ENCODE data around the gene CST9. TPM values are rescaled to one million over a fixed set of nuclear protein-coding genes. Genes with fewer than 3 reads are reported as not detected.

CST9 gene
- total RNA-seq, 1 experiment from 2014 or later, result not detected

- H3K36me3 Mint-ChIP-seq (ENCODE audit: insufficient read depth in 1 of 3, low read depth in 3 of 3), result peaks cover 8 to 28% (median 8%) of the 10 kb centered on the region in 3 experiments; a peak in 6 of 7 replicates
- H3K14ac ChIP-seq (ENCODE audit: insufficient read depth, low read length), result no peak overlapping the region
These were observed 51.3 kb downstream of the CST9 start for GRCh38 chr20:23554401-23554800.

More at GRCh38 chr20:23554401-23554800, 51.3 kb downstream of the CST9 start:
- H3T11ph ChIP-seq (ENCODE audit: low read length), result no peak overlapping the region
- no peak overlapping the region for H2BK12ac ChIP-seq (ENCODE audit: insufficient read length, low read depth, low read length)
- H4K8ac ChIP-seq (replicated peaks; ENCODE audit: insufficient read length, low read depth, low read length), result no peak overlapping the region
- H2BK120ac ChIP-seq (ENCODE audit: low read depth, low read length, poor library complexity, severe bottlenecking), result no peak overlapping the region
- no peaks in the 10 kb centered on the region for H3K4me1 ChIP-seq (ENCODE audit: insufficient read depth, low read length)
- no peak overlapping the region for H2BK5ac ChIP-seq (ENCODE audit: insufficient read length, low read length)
- Mint-ChIP-seq H3K4me1 (peaks cover 0 to 5% of the 10 kb centered on the region in 2 experiments; a peak in 3 of 4 replicates), H3K4me3 (no peak overlapping the region), H3K27me3 (ENCODE audit: low read depth) (peaks cover 7% of the 10 kb centered on the region), H3K9me3 (peaks cover 24 to 27% of the 10 kb centered on the region in 2 experiments), H3K27ac (no peak overlapping the region)
- H3K4me2 ChIP-seq (ENCODE audit: insufficient read depth, insufficient read length, low read length), result no peak overlapping the region
- H3K79me1 ChIP-seq (ENCODE audit: insufficient read depth, low read depth, low read length, poor library complexity, severe bottlenecking), result no peaks in the 10 kb centered on the region
- H3K79me2 ChIP-seq (ENCODE audit: insufficient read depth, low read length), result no peaks in the 10 kb centered on the region
- no CpG with 5 or more reads among the region's 1 CpG for whole genome bisulfite sequencing (ENCODE audit: extremely low coverage, insufficient read length, low lambda C conversion rate)
- no peak overlapping the region for H3K18ac ChIP-seq (ENCODE audit: insufficient read length, low read depth, low read length)
- no peaks in the 10 kb centered on the region for H3K27me3 ChIP-seq (ENCODE audit: insufficient read depth, low read length)
- H2BK15ac ChIP-seq (ENCODE audit: low read depth, low read length), result no peak overlapping the region
- no peak overlapping the region for H4K91ac ChIP-seq (ENCODE audit: insufficient read length, low read depth, low read length)
- no peak overlapping the region for H3K27ac ChIP-seq (ENCODE audit: insufficient read length, low read depth, low read length)
- H4K5ac ChIP-seq (ENCODE audit: insufficient read length, low read depth, low read length), result no peak overlapping the region
- H2BK20ac ChIP-seq (ENCODE audit: low read depth, low read length, poor library complexity, severe bottlenecking), result no peak overlapping the region
- H3K56ac ChIP-seq (ENCODE audit: insufficient read length, low read depth, low read length), result no peak overlapping the region
- H3K23me2 ChIP-seq (ENCODE audit: insufficient read length, low read depth, low read length, poor library complexity, severe bottlenecking), result no peaks in the 10 kb centered on the region
- no peaks in the 10 kb centered on the region for H4K20me1 ChIP-seq (ENCODE audit: control insufficient read depth, insufficient read depth, insufficient read length)
- no peak overlapping the region for H2AFZ ChIP-seq (ENCODE audit: low read length)
- no peak overlapping the region for H2AK5ac ChIP-seq (ENCODE audit: insufficient read length, low read length)
- H3K9ac ChIP-seq (ENCODE audit: extremely low read depth, insufficient read length, low read length), result no peak overlapping the region
- no peak overlapping the region for H3K4ac ChIP-seq (ENCODE audit: low read depth, low read length)
- H3K23ac ChIP-seq (ENCODE audit: insufficient read length, low read depth, low read length), result no peak overlapping the region
- DNase-seq, result no peak
- no peak for TF ChIP-seq CTCF (conservative IDR thresholded peaks at IDR 0.05)
- no peaks in the 10 kb centered on the region for H3K9me3 ChIP-seq (ENCODE audit: control insufficient read depth, low read depth, low read length)

Other genes starting within 250 kb of the CST9 start
- gene GZF1, start 243.7 kb downstream of the CST9 start, total RNA-seq (2021), result 13.0 and 17.0 TPM in 2 replicates
- 10.4 and 11.3 TPM in 2 replicates for gene NAPB, start 184.4 kb downstream of the CST9 start, total RNA-seq (2021)
- not detected in 2 replicates for gene CSTL1, start 166.2 kb downstream of the CST9 start, total RNA-seq (2021)
- gene CST11, start 153.0 kb downstream of the CST9 start, total RNA-seq (2021), result not detected in 2 replicates
- gene CST8, start 114.8 kb downstream of the CST9 start, total RNA-seq (2021), result not detected in 2 replicates
- not detected in 2 replicates for gene CST9L, start 37.4 kb downstream of the CST9 start, total RNA-seq (2021)
- gene CST3, start 32.0 kb upstream of the CST9 start, total RNA-seq (2021), result 77.2 and 81.9 TPM in 2 replicates
- not detected in 2 replicates for gene CST4, start 83.1 kb upstream of the CST9 start, total RNA-seq (2021)
- gene CST1, start 145.0 kb upstream of the CST9 start, total RNA-seq (2021), result 1.7 and 1.9 TPM in 2 replicates
- not detected in 2 replicates for gene CST2, start 220.8 kb upstream of the CST9 start, total RNA-seq (2021)